GM18505 (cell line): ENCODE measurements around the gene WDR74.

ENCODE experiments used
- ATAC-seq: cut with Tn5 transposase; IDR thresholded peaks from one replicate; pipeline ENCODE4 v1.9.1; 2021; ENCODE audit not compliant: unreplicated experiment
- POLR2A ChIP-seq: IDR thresholded peaks from 4 replicates; pipeline ENCODE4 v1.6.1; 2011; ENCODE audit warnings: borderline replicate concordance; ENCODE audit not compliant: insufficient read depth, insufficient read length; ENCODE audit errors: extremely low read depth

WDR74 gene

DNA sequence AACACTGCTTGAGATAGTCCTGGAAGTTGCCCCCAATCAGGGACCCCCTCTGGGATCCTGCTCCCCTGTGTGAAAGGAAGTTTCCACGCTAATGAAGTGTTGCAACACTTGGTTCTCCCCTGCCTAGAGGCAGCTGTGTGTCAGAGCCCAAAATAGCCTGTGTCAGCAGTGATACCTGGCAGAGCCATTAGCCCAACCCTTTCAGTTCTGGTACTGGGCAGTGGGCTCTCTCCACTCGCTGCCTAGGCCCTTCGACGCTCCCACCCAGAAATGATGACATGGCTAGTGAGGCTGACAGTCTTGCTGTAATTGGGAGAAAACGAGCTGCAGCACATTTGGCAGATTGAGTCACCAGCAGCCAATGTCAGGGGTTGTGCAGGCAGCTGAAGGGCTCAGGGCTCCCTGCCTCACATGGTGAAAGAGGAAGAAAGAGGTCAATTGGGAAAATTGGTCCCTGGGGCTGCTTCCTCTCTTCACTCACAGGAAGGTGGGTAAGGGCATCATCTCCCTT, 32.7 kb downstream of the WDR74 start:
- TF ChIP-seq POLR2A = no peak
- ATAC-seq = no peak

DNA sequence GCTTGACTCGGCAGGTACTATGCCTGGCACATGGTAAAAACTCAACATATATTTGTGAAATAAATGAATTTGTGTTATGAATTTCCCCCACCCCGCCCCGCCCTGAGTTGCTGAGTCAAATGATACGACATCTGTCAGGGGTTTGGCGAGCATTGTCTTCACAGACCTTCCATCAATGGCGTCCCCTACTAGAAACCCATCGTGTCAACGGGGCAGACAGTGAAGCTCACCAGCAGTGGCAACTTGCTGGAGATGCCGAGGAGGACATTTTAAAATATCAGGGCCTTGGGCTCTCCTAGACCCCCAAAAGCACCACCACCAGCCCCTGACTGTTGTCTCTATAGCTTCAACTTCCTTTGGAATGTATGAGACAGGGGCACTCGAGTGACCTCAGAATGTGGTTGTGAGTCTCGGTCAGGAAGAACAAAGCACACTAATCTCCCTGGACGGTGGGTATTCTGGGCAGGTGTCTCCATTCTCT, 33.4 kb downstream of the WDR74 start:
- no peak for TF ChIP-seq POLR2A
- no peak for ATAC-seq

DNA sequence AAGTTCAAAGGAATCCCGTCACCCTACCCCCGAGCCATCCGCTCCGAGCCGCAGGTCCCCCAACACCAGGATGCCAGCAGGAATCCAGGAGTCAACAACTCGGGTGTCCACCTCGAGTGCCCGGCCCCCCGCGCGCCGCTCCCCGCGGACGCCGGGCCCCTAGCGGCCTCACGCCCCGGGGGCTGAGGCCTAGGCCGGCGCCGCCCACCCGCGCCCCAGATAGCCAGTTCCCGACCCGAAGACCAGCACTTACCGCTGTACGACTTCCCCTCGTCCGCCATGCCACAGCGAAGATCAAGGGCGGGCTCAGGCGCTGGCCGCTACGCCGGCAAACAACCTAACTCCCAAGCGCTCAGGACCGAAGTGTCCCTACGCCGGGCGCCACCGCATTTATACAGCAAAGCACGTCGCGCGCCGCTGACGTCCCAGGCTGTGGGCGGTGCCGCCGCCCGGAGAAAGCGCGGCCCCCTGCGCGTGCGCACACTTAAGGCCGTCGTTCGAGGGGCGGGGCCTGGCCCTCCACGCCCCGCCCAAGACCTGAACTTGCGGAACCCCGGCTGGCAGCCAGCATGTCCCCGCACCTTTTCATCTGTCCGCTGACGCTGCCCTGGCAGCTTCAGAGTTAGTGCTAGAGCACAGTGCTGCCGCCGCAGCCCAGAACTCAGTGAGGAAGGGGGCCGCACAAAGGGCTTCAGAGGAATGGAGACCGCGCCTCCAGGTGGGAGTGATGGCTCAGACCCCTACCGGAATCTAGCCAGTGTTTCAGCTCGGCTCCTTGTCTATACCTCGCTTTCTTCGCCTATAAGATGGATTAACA, 34.1 kb downstream of the WDR74 start, which contains the start of gene NXF1:
Gene NXF1, minus strand, starts transcription at position 365 of the 817 bp plus-strand sequence. Its CDS starts 84 bp downstream, at position 281.
- peak; percentile 83 for ATAC-seq
- TF ChIP-seq POLR2A = peak; percentile 100

DNA sequence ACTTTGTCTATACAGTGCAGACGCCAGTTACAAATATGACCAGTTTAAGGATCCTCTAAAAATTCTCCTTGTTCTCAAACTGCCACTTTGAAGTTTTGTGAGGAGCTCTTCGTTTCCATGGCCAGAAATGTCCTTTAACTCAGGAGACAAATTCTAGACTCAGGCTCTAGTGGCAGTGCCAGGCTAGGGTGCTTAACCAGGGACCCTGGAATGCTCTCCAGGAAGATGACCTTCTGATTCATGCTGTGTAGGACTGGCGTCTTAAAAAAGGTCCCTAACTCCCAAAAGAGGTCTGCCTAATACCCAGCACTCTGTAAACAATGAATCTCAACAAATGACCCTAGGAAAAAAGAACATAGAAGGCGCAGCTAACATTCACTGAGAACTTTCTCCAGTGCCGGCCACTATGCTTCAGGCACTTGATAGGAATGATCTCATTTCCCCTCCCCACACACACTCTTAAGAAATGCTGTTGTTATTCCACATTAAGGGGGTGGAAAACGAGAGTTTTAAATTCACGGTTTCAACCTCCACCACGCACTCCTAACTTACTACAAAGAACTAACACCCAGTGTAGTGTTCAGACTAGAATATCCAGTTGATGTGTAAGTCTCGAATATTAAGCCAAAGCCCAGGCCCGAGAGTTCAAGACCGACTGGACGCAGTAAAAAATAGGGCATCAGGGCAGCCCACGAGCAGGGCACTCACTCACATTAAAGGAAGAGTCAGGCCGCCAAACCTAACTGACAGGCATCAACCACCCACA, 34.9 kb downstream of the WDR74 start:
- no peak for ATAC-seq
- TF ChIP-seq POLR2A = no peak

- no peak for TF ChIP-seq POLR2A
- no peak for ATAC-seq
These were observed 38.3 kb downstream of the WDR74 start for GRCh38 chr11:62801071-62801470.

DNA sequence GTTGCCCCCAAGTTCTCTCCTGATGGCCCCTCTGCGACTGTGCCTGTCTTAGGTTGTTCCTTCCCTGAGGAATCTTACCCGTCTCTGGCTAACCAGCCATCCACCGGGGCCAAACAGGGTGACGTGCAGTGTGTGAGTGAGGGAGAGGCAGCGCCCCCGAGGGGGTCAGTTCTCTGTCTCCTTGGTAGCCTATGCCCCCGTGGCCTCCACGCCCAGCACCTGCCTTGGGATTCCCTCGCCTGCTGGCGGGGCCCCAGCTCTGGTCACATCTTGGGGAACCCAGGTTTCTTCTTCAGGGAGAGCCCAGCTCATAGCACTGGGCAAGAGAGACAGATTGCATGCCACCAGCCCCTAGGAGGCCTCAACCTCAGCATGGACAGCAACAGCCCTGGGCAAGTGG, 39.9 kb downstream of the WDR74 start:
- no peak for ATAC-seq
- no peak for TF ChIP-seq POLR2A

DNA sequence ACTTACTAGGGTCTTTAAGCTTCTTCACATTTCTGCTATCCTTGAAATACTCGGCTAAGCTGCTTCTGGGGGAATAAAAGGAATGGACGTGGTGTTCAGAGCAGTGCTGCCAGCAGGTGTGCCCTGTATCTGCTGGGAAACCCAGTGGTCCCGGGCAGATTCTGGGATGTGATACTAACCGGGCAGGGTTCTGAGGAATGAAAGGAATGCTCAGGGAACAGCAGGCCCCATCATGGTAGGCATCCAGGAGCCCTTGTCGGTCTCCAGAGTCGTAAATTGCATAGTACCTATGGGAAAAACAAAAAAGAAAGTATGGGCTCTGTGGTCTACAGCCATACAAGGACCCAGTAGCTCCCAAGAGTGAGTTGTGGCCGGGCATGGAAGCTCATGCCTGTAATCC, 43.1 kb downstream of the WDR74 start:
- no peak for ATAC-seq

GRCh38 chr11:62794201-62794775, 45.1 kb downstream of the WDR74 start:
- ATAC-seq = no peak
- no peak for TF ChIP-seq POLR2A

More for the DNA sequence above, 43.1 kb downstream of the WDR74 start:
- TF ChIP-seq POLR2A = no peak

- peak; percentile 6 for ATAC-seq
- no peak for TF ChIP-seq POLR2A
These were observed 47.2 kb downstream of the WDR74 start for GRCh38 chr11:62792202-62792575.

DNA sequence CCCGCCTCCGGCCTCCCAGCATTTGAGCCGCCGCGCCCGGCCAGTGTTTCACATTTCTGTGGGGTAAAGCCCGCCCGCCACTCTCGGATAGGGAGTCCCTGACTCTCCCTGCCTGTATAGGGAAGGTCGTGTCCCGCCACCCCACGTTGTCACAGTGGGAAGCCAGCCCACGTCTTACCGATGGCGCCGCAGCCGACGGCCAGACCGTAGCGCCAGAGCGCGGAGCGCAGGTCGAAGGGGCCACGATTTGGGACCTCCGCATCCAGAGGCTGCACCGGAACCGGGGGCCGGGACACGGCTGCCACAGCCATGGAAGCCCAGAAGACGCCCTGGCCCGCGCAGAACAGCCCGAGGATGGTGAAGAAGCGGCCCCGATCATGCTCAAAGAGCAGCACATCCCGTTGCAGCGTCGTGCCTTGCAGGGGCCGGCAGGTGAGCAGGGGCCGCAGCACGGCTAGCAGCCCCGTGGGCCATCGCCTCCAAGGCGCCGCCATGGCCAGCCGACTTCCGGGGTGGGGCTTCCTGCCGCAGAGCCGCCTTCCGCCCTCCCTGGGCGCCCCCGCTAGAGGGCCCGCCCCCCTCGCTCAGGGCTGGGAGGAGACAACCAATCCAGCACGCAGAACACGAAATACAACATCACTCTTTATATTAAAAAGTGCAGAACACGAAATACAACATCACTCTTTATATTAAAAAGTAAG, 47.7 kb downstream of the WDR74 start, which contains the start of gene TMEM223:
Gene TMEM223, minus strand, starts transcription at position 506 of the 701 bp plus-strand sequence. Its CDS starts 12 bp downstream, at position 494.
- ATAC-seq = peak; percentile 62
- TF ChIP-seq POLR2A = peak; percentile 93

DNA sequence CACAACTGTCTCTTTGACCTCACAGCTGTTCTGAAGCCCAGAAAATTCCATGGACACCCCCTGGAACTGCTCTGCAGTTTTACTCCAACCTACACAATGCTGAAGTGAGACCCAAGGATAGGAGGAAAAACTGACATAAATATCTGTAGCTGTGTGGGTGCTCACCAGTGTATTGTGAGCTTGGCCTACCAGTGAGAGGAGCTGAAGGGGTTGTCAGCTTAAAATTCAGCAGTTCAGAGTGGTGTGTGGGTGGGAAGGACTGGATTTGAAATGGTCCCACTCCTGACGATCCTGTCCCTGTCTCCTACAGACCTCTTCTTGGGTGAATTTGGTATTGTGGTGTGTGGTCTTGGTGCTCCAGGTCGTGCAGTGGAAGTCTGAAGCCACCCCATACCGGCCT, 49.8 kb downstream of the WDR74 start:
- ATAC-seq = no peak
- no peak for TF ChIP-seq POLR2A

DNA sequence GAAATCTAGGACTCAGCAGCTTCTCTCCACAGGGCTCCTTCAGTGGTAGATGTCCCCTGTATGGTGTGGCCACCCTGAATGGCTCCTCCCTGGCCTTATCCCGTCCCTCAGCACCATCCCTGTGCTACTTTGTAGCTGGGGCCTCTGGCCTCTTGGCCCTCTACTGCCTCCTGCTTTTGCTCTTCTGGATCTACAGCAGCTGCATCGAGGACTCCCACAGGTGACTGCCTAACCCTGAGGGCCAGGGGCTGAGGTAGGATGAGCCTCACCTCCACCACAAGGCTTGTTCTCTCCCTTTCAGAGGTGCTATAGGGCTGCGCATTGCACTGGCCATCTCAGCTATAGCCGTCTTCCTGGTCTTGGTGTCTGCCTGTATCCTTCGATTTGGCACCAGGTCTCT, 50.4 kb downstream of the WDR74 start:
- TF ChIP-seq POLR2A = no peak
- no peak for ATAC-seq
